ENCODE results near the gene PARP3.

PARP3 gene

DNA sequence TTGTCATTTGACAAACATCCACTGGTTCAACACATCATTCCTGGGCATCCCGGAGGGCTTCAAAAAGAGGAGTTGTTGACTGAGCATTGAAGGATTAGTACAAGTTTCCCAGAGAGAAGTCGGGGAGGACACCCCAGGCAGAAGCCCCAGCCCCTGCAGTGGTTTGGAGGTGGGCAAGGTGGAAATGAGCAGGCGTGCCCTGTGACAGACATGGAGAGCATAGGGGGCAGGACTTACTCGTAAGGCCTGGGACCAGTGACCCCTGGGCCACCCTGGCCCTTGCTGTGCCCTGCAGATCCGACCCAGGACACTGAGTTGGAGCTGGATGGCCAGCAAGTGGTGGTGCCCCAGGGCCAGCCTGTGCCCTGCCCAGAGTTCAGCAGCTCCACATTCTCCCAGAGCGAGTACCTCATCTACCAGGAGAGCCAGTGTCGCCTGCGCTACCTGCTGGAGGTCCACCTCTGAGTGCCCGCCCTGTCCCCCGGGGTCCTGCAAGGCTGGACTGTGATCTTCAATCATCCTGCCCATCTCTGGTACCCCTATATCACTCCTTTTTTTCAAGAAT, 5.9 kb downstream of the PARP3 start:
- no peak for DNase-seq (ENCODE audit: low spot score)

DNA sequence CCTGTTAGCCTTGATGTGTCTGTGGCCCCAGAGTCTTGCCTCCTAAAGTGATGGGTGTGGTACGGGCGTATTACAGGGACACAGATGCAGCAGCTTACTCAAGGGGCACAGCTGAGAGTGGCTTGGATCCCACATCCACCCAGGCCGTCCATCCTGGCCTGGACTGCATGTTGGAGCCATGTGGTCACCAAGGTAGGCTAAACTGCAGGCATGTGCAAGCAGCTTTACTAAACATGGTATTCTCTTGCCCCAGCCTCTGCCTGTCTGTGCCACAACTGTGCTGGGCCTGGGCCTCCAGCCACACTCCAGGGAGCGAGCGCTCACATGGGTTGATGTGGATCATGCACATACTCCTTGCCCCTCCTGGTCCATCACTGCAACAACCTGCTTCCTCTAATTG, 7.0 kb downstream of the PARP3 start:
- DNase-seq (ENCODE audit: low spot score) = no peak

DNA sequence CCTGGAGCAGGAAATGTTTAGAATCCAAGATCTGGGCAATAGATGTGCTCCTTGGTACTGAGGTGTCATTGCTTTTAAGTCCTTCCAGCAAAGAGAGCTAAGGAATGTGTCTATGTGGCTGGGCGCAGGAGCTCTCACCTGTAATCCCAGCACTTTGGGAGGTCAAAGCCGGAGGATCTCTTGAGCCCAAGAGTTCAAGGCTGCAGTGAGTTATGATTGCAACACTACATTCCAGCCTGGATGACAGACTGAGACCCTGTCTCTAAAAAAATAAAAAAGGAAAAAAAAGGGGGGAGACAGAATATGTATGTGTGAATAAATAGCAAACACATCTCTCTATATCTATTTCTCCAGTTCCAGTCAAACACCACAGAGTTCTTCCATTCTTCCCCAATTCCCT, 8.7 kb downstream of the PARP3 start:
- DNase-seq (ENCODE audit: low spot score) = no peak

DNA sequence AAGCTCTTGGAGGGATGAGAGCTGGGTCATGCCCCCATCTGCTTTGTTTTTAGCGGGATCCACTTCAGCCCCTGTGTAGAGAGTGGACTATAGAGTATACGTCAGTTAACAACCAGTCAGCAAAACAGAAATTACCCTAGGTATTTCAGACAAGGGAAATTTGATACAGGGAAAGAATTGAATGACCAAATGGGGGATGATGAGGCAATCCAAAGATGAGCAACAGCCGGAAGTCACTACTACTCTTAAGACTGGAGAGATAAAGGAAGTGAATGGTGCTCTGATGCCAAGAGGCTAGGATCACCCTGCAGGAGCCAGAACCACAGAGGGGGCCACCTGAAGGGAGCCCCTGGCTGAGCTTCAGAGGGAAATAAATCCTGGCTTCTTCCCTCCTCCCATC, 11.3 kb downstream of the PARP3 start:
- DNase-seq (ENCODE audit: low spot score) = no peak

DNA sequence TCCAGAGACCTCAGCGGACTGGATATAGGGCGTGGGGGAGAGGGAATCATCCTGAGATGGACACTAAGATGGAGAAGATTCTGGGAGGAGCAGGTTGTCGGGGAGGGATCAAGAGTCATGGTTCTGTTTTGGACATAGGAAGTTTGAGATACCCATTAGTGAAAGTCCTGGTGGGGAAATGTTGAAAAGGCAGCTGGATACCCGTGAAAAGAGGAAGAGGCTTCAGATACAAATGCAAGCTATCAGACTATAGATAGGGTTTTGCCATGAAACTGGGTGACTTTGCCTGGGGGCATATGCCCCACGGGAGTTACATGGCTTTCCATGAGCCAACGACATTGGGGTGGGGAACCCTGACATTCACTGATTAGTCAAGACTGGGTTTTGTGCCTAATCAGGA, 11.9 kb downstream of the PARP3 start:
- DNase-seq (ENCODE audit: low spot score) = no peak

DNA sequence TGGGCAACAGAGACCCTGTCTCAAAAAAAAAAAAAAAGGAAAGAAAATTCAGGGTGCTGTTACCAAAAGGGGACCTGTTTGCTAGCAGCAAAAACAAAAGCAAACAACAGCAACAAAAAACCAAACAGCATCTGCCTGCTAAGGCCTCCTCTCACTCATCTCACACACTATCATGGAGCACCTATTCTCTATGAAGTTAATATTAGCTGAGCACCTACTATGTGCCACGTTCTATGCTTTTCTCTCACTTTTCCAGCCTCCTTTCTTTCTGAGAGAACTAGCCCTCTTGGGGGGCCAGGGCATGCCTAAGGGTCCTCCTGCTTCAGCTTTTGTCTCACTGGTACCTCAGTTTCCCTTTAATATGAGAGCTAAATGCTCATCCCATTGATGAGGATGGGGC, 12.6 kb downstream of the PARP3 start:
- DNase-seq (ENCODE audit: low spot score) = no peak

DNA sequence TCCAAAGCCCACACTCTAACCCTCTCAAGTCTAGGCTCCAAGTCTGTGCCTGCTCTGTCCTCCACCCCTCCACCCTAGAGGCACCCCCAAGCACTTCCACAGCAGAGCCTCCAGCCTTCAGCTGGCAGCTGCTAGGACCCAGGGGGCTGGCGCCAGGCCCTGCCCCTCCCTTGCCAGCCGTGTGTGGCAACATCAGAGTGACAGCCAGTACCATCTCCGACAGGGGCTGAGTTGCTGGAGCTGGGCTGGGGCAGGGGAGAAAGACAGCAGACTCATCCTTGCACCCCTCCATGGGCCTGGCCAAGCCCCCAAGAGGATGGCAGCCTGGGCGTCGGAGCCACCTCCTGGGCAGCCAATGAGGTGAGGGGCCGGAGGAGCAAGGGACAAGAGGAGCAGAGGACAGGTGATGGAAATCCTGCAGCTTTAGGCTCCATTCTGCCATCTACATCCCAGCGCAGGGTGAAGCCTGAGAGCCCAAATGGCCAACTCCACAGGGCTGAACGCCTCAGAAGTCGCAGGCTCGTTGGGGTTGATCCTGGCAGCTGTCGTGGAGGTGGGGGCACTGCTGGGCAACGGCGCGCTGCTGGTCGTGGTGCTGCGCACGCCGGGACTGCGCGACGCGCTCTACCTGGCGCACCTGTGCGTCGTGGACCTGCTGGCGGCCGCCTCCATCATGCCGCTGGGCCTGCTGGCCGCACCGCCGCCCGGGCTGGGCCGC, 13.2 kb downstream of the PARP3 start, which contains the start of gene GPR62:
TSS of gene GPR62 (plus strand) at position 207 of the 718 bp plus-strand sequence. CDS start at position 479, 272 bp downstream.
- peak; percentile 93 for DNase-seq (ENCODE audit: low spot score)

DNA sequence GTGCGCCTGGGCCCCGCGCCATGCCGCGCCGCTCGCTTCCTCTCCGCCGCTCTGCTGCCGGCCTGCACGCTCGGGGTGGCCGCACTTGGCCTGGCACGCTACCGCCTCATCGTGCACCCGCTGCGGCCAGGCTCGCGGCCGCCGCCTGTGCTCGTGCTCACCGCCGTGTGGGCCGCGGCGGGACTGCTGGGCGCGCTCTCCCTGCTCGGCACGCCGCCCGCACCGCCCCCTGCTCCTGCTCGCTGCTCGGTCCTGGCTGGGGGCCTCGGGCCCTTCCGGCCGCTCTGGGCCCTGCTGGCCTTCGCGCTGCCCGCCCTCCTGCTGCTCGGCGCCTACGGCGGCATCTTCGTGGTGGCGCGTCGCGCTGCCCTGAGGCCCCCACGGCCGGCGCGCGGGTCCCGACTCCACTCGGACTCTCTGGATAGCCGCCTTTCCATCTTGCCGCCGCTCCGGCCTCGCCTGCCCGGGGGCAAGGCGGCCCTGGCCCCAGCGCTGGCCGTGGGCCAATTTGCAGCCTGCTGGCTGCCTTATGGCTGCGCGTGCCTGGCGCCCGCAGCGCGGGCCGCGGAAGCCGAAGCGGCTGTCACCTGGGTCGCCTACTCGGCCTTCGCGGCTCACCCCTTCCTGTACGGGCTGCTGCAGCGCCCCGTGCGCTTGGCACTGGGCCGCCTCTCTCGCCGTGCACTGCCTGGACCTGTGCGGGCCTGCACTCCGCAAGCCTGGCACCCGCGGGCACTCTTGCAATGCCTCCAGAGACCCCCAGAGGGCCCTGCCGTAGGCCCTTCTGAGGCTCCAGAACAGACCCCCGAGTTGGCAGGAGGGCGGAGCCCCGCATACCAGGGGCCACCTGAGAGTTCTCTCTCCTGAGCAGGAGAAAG, 14.0 kb downstream of the PARP3 start:
- peak; percentile 71 for DNase-seq (ENCODE audit: low spot score)

DNA sequence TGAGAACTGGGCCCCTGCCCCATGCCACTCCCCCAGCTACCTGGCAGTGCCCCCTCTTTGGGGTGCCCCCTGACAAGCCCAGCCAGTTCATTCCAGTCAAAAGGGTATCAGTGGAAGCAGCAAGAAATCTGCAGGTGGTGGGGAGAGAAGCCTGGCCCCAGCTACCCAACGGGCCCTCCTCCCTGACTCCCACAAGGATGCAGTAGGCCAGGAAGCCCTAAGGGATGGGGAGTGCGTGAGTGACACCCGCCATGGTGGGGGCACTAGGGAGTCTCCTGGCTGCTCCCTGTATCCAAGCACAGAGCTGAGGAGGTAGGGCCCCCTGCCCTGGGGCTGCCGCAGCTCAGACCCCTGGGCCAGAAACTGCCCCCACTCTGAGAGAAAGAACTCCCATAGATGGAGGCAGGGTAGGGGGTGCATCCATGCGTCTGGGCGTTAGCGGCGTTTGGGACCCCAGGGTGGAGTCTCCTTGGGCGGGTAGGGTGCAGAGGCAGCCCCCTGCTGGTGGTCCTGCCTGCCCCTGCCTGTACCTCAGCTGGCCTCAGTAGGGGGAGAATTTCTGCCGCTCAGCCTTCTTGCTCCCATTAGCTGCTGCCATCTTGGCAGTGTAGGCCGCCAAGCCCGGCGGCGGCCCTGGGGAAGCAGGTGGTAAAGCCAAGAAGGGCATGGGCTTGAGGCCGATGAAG, 15.5 kb downstream of the PARP3 start:
- no peak for DNase-seq (ENCODE audit: low spot score)

DNA sequence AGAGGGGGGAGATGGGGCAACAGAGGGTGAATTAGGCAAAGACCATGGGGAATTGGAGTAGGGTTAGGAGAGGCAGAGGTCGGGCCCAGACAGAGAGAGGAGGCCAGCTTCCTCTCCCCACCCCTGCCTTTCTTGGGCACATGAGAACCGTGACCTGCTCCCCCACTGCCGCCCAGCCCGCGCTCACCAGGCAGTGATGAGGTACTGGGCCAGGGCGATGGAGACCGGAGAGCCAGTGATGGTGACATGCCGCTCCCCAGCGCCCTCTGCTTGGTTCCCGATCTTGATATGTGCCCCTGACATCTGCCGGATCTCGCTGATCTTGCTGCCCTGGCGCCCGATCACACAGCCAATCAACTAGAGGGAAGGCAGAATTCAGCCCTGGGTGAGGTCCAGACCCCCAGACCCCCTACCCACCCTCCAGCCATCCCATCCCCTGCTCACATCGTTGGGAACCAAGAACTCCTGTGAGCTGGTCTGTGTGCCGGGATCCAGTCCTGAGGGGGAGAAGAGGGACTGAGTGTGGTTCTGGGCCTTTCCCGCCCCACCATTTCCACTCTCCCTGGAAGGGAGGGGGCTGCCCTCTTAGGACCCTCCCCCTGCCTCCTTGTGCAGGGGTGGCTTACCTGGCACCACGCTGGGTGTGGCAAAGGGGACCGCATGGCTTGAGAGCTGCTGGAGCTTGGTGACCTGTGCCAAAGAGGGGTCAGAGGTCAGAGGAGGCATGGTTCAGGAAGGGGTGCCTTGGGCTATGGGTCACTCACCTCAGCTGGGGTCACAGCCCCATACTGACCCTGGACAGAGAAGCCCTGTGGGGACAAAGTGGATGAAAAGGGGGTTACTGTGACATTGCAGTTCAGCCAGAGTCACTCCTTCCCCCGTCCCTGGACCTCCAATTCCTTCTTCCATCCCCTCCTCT, 16.7 kb downstream of the PARP3 start:
- no peak for DNase-seq (ENCODE audit: low spot score)

DNA sequence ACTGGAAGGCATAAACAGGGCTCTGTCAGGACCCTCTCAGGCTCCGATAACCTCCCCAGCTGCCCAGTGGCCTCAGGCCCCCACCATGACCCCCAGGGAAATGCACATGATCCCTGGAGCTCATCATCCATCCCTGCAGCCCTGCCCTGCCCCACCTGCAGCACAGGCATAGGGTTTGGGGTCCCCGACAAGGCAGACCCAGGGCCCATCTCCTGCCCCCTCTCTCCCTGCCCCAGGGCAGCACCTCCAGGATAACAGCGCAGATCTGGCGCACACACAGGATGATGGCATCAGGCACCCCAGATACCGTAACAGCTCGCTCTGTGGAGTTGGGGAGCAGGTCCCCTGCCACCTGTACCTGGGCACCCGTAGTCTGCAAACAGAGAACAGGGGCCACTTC, 17.5 kb downstream of the PARP3 start:
- DNase-seq (ENCODE audit: low spot score) = no peak

DNA sequence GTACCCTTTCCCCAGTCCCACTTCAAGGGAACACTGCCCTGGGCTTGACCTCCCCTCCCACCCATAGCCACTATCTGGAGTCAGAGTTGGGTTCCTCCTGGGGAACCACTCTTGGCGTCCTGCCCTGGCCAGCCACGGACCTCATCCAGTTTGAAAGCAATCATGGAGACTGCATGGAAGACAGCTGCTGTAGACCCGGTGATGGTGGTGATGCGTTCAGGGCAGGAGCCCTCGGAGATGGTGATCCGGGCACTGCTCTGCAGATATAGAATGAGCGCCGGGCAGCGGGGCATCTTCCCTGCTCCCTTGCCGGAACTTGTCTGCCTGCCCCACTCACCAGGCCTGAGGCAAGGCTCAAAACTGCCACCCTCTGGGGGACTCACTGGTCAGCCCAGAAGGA, 18.2 kb downstream of the PARP3 start:
- DNase-seq (ENCODE audit: low spot score) = no peak

DNA sequence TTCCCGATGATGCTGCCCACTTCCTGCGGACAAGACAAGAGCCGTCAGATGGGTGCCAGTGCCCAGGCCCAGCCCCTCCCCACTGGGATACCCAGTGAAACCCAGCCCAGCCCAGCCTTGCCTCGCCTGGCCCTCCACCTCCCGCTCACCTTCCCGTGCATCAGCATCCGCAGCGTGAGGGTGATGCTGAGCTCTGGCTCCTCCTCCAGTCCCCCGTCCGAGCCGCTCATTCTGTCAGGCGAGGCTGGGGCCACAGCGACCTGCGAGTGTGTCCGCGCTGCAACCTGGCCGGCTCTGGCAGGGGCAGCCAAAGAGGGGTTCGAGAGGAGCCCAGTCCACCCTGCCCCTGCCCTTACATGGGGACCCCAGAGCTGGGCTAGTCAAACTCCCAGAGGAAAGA, 18.8 kb downstream of the PARP3 start:
- DNase-seq (ENCODE audit: low spot score) = no peak

DNA sequence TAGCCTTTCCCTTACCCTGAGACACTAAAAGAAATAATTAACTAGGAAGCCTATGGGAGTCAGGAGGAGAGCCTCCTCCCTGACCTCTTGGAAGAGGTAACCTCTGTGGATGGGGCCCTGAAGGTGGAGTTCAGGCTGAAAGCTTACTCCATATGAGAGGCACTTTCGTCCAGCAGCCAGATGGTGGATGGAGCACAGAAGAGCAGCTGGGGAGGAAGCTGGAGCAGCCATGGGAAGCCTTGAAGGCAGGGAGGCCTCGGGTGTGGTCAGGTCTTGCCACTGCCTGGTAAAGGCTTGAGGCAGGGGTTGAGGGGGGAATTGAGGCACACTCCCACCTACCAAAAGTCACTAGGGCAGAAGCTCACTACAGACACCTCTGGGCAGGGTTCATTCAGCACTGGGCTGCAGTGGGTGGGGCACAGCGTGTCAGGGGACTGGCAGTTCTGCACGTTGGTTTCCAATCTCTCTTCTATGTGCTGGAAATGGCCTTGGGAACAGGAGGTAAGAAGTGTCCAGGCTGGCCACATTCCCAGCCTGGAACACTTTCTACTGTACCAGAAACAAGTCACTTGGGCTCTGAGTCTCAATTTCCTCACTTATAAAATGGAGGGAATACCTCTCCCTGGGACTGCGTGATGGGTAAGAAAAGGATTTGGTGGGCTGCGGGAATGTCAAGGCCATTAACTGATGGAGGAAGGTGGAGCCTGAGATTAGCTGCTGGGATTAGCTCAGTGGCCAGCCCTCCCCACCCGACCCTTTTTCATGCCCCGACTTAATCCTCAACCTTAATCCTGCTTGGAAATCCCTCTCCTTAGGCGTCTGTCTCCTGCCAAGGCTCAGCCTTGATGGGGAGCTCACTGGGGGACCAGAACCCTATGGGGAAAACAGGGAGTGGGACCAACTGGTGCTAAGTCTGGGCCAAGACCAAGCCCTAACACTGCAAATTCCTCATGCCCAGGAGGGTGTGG, 19.7 kb downstream of the PARP3 start:
- DNase-seq (ENCODE audit: low spot score) = no peak

DNA sequence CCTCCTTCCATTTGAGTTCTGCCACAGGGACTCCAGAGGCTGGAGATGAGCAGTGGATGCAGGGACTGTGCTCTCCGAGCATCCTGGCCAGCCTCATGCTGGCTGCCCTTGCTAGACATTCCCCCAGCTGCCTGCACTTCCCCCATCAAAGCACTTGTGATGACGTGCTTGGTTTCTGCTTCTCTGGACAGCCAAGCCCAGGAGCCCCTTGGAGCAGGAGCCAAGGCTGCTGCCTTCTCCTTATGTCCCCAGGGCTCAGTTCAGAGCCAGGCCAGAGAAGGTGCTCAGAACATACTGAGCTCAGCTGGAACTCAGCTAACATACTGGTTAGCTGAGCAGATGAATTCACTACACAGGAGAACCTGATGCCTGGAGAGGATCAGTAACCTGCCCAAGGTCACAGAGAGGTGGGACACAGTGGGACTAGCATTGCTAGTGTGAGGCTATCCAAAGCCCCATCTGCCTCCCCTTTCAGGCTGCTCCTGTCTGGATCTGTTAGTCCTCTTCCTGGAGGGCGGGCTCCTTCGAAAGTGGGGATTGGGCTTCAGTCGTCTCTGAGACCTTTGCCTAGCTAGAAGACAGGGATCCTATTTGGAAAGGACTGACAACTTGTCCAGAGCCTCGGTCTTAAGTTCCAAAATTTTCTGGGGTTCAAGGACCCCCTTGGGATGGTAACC, 20.8 kb downstream of the PARP3 start:
- no peak for DNase-seq (ENCODE audit: low spot score)

DNA sequence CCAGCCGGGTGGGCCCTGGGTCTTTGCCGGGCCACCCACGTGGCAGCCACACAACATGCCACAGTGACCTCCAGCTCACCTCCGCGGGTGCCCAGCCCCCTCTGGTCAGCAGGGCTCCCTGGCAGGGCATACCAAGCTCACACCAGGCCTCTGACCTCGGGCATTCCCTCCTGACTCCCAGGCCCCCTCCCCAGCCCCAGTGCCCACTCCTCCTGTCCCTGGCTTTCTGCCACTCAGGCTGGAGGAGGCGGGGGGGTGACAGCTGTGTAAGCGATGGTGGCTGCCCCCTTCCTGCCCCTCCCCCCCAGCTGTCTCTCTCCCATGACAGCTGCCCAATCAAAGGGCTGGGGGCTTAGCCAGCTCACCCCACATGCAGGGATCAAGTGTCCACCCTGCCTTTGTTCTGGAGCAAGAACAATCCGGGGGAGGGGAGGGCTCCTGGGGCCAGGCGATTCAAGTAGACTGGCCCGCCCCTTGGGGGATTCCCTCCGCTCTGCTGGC, 21.8 kb downstream of the PARP3 start:
- peak; percentile 67 for DNase-seq (ENCODE audit: low spot score)

DNA sequence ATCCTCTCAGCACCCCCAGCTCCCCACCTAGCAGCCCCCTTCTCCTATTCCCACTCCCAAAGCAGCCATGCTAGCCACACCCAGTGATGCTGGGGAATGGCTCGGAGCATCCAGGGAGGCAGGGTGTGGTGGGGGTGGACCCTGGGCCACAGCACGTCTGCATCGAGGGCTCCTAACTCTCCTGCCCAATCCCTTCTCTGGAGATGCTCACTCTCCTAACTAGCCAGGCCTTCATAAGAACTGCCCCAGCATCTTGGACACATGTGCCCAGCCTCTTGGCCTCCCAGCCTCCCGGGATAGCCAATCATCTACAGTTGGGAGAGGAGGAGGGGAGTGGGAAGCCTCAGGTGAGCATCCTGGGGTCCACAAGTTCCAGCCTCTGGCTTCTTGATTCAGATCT, 22.4 kb downstream of the PARP3 start:
- DNase-seq (ENCODE audit: low spot score) = no peak

DNA sequence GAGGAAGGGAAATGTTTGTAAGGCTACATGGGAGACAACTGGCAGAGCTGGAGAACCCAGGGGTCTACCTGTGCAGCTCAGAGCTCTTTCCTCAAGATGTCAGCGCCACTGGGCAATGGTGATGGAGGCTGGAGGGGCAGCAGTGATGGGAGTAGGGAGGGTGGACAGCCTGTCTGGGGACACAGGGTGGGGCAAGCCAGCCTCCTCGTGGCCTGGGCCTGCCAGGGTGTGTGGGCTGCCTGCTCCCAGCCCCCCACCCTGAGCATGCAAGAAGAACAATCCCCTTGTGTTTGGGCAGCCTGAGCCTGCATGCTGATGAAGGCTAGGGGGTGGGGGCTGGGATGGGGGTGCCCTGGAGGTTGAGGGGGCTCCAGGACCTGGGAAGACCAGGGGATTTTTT, 23.9 kb downstream of the PARP3 start:
- peak; percentile 90 for DNase-seq (ENCODE audit: low spot score)

DNA sequence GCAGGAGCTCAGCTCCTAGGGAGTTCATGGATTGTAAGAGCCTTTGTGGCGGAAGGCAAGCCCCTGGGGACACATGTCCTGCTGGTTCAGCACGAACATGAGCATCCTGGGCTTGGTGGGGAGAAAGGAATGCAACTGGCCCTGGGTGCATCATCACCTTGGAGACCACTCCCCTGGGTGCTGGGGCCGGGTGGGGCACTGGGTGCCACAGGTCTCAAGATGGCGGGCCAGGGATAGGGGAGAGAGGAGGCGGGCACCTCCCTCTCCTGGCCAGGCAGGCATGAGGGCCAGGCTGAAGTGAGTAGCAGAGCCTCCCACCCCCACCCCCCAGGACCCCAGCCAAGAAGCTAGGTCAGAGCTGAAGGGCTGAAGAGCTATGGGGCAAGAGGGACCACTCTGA, 24.3 kb downstream of the PARP3 start:
- DNase-seq (ENCODE audit: low spot score) = no peak
